ENCODE results near the gene HSD17B12. TPM values are rescaled to one million over a fixed set of nuclear protein-coding genes. Genes with fewer than 3 reads are reported as not detected.

Gene HSD17B12
- polyA plus RNA-seq, 2 of the 4 experiments (the other 2 are of a cell fraction), result 102 to 103 TPM

DNA sequence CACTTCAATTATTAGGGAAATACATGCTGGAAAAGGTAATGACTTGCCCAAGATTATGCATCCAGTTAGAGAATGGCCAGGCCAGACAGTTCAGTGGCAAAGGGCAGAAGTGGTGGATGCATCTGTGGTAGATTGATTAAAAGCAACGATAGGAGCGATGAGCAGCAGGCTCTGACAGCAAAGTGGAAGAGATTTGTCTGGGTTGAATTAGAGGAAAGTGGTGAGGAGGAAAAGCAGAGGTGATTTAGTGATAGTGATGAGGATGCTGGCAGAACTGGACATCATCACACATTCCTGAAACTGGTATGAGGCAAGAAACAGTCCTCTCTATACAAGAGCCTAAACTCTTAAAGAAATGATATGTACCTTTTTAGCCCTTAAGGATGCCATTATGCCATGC is 12.5 kb downstream of the HSD17B12 start:
- ChIA-PET POLR2A (no interaction called here), CTCF (no interaction called here)
- no peak overlapping the region for H3K27ac ChIP-seq

DNA sequence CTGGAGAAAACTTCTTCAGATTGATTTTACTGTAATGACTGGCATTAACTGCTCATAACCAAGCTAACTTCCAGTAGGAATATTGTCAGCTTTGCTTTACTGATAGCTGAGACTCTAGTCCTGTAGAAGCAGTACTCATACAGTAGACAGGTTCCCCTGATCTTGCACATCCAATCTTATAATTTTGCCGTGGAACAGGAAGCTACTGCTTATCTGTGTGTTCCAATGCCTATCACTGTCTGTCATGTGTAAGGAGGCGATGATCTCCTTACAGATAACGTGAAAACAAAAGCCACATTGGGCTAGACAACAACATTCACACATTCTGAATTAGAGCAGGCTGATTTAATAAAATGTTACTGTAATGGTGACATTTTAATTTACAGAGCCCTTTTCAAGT is 13.2 kb downstream of the HSD17B12 start:
- ChIA-PET CTCF (no interaction called here), POLR2A (no interaction called here)
- ATAC-seq (no peak), FAIRE-seq (no peak), DNase-seq (ENCODE audit: low read depth in 1 of 2, low spot score in 1 of 2) (no peak)
- peaks cover 4% of the 10 kb centered on the region; the same call in 1 of the 3 replicates for H3K4me1 ChIP-seq
- H3K27ac ChIP-seq, result no peak overlapping the region
- H3K4me3 ChIP-seq, result no peak overlapping the region
- H3K9me3 ChIP-seq, result no peaks in the 10 kb centered on the region
- H3K4me2 ChIP-seq, result no peak overlapping the region
- WGBS (ENCODE audit: missing lambda C conversion rate), result 86% methylated on average over 3 of the region's 3 CpGs
- no peak for TF ChIP-seq FOSL2 (IDR thresholded peaks at IDR 0.05)
- TF ChIP-seq FOSL2 (CRISPR knock-in tag; IDR thresholded peaks at IDR 0.05), result no peak
- TF ChIP-seq, protein P1, sequence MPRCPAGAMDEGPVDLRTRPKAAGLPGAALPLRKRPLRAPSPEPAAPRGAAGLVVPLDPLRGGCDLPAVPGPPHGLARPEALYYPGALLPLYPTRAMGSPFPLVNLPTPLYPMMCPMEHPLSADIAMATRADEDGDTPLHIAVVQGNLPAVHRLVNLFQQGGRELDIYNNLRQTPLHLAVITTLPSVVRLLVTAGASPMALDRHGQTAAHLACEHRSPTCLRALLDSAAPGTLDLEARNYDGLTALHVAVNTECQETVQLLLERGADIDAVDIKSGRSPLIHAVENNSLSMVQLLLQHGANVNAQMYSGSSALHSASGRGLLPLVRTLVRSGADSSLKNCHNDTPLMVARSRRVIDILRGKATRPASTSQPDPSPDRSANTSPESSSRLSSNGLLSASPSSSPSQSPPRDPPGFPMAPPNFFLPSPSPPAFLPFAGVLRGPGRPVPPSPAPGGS (IDR thresholded peaks at IDR 0.05), result no peak
- TF ChIP-seq CBX8 (IDR thresholded peaks at IDR 0.05), result no peak
- no peak for TF ChIP-seq NPAS2 (CRISPR knock-in tag; IDR thresholded peaks at IDR 0.05; ENCODE audit: borderline replicate concordance)
- no peak for TF ChIP-seq CBX2 (IDR thresholded peaks at IDR 0.05; ENCODE audit: borderline replicate concordance, low read depth)
- TF ChIP-seq, protein P2, sequence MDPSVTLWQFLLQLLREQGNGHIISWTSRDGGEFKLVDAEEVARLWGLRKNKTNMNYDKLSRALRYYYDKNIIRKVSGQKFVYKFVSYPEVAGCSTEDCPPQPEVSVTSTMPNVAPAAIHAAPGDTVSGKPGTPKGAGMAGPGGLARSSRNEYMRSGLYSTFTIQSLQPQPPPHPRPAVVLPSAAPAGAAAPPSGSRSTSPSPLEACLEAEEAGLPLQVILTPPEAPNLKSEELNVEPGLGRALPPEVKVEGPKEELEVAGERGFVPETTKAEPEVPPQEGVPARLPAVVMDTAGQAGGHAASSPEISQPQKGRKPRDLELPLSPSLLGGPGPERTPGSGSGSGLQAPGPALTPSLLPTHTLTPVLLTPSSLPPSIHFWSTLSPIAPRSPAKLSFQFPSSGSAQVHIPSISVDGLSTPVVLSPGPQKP (IDR thresholded peaks at IDR 0.05; ENCODE audit: low read depth, low read length), result no peak
- TF ChIP-seq POLR2A (IDR thresholded peaks at IDR 0.05; ENCODE audit: low read length), result no peak
- no peak for TF ChIP-seq BHLHE40 (IDR thresholded peaks at IDR 0.05; ENCODE audit: low read depth, low read length)
- TF ChIP-seq HOXA7 (CRISPR knock-in tag; IDR thresholded peaks at IDR 0.05), result no peak
- no peak for TF ChIP-seq EHF (CRISPR knock-in tag; IDR thresholded peaks at IDR 0.05)
- TF ChIP-seq JUN (IDR thresholded peaks at IDR 0.05), result no peak
- TF ChIP-seq, protein P3, sequence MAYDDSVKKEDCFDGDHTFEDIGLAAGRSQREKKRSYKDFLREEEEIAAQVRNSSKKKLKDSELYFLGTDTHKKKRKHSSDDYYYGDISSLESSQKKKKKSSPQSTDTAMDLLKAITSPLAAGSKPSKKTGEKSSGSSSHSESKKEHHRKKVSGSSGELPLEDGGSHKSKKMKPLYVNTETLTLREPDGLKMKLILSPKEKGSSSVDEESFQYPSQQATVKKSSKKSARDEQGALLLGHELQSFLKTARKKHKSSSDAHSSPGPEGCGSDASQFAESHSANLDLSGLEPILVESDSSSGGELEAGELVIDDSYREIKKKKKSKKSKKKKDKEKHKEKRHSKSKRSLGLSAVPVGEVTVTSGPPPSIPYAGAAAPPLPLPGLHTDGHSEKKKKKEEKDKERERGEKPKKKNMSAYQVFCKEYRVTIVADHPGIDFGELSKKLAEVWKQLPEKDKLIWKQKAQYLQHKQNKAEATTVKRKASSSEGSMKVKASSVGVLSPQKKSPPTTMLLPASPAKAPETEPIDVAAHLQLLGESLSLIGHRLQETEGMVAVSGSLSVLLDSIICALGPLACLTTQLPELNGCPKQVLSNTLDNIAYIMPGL (CRISPR knock-in tag; IDR thresholded peaks at IDR 0.05; ENCODE audit: borderline replicate concordance), result no peak
- TF ChIP-seq RFX5 (IDR thresholded peaks at IDR 0.05), result no peak

More for the DNA sequence above, 12.5 kb downstream of the HSD17B12 start:
- DNase-seq (ENCODE audit: low read depth in 1 of 2, low spot score in 1 of 2), result no peak
- 92% methylated on average over 2 of the region's 2 CpGs for WGBS (ENCODE audit: missing lambda C conversion rate)
- Histone ChIP-seq H3K4me1 (peaks cover 4% of the 10 kb centered on the region; the same call in 1 of the 3 replicates), H3K4me3 (no peak overlapping the region), H3K9me3 (no peaks in the 10 kb centered on the region), H3K4me2 (no peak overlapping the region)
- FAIRE-seq, result no peak
- TF ChIP-seq, protein P3 (CRISPR knock-in tag; IDR thresholded peaks at IDR 0.05; ENCODE audit: borderline replicate concordance), result no peak
- TF ChIP-seq, protein P4, sequence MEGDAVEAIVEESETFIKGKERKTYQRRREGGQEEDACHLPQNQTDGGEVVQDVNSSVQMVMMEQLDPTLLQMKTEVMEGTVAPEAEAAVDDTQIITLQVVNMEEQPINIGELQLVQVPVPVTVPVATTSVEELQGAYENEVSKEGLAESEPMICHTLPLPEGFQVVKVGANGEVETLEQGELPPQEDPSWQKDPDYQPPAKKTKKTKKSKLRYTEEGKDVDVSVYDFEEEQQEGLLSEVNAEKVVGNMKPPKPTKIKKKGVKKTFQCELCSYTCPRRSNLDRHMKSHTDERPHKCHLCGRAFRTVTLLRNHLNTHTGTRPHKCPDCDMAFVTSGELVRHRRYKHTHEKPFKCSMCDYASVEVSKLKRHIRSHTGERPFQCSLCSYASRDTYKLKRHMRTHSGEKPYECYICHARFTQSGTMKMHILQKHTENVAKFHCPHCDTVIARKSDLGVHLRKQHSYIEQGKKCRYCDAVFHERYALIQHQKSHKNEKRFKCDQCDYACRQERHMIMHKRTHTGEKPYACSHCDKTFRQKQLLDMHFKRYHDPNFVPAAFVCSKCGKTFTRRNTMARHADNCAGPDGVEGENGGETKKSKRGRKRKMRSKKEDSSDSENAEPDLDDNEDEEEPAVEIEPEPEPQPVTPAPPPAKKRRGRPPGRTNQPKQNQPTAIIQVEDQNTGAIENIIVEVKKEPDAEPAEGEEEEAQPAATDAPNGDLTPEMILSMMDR (IDR thresholded peaks at IDR 0.05), result no peak
- TF ChIP-seq RAD21 (conservative IDR thresholded peaks at IDR 0.05 in 1 of 2, IDR thresholded peaks at IDR 0.05 in 1 of 2), result no peak
- TF ChIP-seq POLR2AphosphoS2 (conservative IDR thresholded peaks at IDR 0.05; ENCODE audit: low read length), result no peak
- no peak for TF ChIP-seq NR3C1 (IDR thresholded peaks at IDR 0.05)
- TF ChIP-seq MAFK (IDR thresholded peaks at IDR 0.05; ENCODE audit: partially characterized antibody), result no peak
- no peak for TF ChIP-seq HOXB5 (CRISPR knock-in tag; IDR thresholded peaks at IDR 0.05)
- TF ChIP-seq SREBF2 (IDR thresholded peaks at IDR 0.05), result no peak
- no peak for TF ChIP-seq RARB (CRISPR knock-in tag; IDR thresholded peaks at IDR 0.05)
- no peak for TF ChIP-seq CHD2 (IDR thresholded peaks at IDR 0.05; ENCODE audit: low read length, partially characterized antibody)
- TF ChIP-seq TP53 (CRISPR knock-in tag; IDR thresholded peaks at IDR 0.05), result no peak
- TF ChIP-seq, protein P5, sequence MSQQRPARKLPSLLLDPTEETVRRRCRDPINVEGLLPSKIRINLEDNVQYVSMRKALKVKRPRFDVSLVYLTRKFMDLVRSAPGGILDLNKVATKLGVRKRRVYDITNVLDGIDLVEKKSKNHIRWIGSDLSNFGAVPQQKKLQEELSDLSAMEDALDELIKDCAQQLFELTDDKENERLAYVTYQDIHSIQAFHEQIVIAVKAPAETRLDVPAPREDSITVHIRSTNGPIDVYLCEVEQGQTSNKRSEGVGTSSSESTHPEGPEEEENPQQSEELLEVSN (IDR thresholded peaks at IDR 0.05; ENCODE audit: borderline replicate concordance, low read depth), result no peak
- TF ChIP-seq HOXA7 (CRISPR knock-in tag; IDR thresholded peaks at IDR 0.05), result no peak
- TF ChIP-seq HDAC2 (IDR thresholded peaks at IDR 0.05), result no peak
- no peak for TF ChIP-seq SMC3 (IDR thresholded peaks at IDR 0.05)
- no peak for TF ChIP-seq ESRRA (IDR thresholded peaks at IDR 0.05; ENCODE audit: borderline replicate concordance, low read length)
- TF ChIP-seq, protein P6, sequence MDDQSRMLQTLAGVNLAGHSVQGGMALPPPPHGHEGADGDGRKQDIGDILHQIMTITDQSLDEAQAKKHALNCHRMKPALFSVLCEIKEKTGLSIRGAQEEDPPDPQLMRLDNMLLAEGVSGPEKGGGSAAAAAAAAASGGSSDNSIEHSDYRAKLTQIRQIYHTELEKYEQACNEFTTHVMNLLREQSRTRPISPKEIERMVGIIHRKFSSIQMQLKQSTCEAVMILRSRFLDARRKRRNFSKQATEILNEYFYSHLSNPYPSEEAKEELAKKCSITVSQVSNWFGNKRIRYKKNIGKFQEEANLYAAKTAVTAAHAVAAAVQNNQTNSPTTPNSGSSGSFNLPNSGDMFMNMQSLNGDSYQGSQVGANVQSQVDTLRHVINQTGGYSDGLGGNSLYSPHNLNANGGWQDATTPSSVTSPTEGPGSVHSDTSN (IDR thresholded peaks at IDR 0.05), result no peak
- TF ChIP-seq, protein P2 (IDR thresholded peaks at IDR 0.05; ENCODE audit: low read depth, low read length), result no peak
- no peak for TF ChIP-seq PHF8 (IDR thresholded peaks at IDR 0.05; ENCODE audit: borderline replicate concordance, low read depth)
- no peak for ATAC-seq

All from A549 (cell line).